ENCODE data around the gene RBM4B. TPM values are rescaled to one million over a fixed set of nuclear protein-coding genes. Genes with fewer than 3 reads are reported as not detected.

The RBM4B gene
- total RNA-seq, 2 donors from 2014 or later = 15.5 to 40.7 TPM

DNA sequence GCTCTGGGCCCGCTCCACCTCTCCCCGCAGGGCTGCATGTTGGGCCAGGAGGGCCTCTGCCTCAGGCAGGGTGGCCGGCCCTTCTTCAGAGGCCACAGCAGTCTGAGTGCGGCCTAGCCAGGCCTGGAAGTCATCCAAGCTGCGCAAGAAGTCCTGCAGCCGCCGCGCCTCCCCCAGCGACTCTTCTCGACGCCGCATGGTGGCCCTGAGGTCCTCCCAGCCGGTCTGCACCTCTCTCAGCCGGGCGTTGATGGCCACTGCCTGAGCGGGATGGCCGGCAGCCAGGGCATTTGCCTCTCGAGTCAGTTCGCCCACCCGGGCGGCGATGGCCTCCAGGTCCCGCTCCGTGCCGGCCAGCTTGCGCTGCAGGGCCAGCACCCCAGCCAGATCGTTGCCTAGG is 23.1 kb upstream of the RBM4B start:
- Histone ChIP-seq H3K36me3 (no peaks in the 10 kb centered on the region), H3K27ac (no peak overlapping the region), H3K27me3 (replicated peaks; ENCODE audit: insufficient read depth) (no peaks in the 10 kb centered on the region), H3K4me3 (no peak overlapping the region), H3K9me3 (no peaks in the 10 kb centered on the region), H3K4me1 (replicated peaks) (no peaks in the 10 kb centered on the region)
- DNase-seq (ENCODE audit: low spot score) = no peak
- TF ChIP-seq POLR2AphosphoS5 (IDR thresholded peaks at IDR 0.05) (no peak), POLR2A (IDR thresholded peaks at IDR 0.05) (no peak)
- TF ChIP-seq, protein P1, sequence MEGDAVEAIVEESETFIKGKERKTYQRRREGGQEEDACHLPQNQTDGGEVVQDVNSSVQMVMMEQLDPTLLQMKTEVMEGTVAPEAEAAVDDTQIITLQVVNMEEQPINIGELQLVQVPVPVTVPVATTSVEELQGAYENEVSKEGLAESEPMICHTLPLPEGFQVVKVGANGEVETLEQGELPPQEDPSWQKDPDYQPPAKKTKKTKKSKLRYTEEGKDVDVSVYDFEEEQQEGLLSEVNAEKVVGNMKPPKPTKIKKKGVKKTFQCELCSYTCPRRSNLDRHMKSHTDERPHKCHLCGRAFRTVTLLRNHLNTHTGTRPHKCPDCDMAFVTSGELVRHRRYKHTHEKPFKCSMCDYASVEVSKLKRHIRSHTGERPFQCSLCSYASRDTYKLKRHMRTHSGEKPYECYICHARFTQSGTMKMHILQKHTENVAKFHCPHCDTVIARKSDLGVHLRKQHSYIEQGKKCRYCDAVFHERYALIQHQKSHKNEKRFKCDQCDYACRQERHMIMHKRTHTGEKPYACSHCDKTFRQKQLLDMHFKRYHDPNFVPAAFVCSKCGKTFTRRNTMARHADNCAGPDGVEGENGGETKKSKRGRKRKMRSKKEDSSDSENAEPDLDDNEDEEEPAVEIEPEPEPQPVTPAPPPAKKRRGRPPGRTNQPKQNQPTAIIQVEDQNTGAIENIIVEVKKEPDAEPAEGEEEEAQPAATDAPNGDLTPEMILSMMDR (IDR thresholded peaks at IDR 0.05) = no peak
- over 99% methylated on average over 13 of the region's 27 CpGs for WGBS
- intact Hi-C loops (cut with DNase I) = no loop called here

DNA sequence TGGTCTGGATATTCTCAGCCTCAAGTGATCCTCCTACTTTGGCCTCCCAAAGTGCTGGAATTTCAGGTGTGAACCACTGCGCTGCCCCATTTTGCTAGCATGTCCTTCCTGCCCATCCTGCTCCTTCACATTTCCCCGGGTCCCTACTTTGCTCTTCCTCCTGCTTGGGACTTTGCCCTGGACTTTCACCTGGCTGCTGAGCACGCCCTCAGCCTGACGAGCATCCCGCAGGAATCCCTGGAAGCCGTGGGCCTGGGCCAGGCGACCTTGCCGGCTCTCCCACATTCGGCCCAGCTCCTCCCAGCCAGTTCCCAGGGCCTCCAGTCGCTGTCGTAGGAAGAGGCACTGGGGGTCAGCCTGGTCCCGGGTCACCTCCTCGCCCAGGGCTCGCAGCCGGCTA is 22.6 kb upstream of the RBM4B start:
- WGBS = 96% methylated on average over 15 of the region's 15 CpGs
- no peaks in the 10 kb centered on the region for H3K4me1 ChIP-seq (replicated peaks)
- no peaks in the 10 kb centered on the region for H3K9me3 ChIP-seq
- no peak for DNase-seq (ENCODE audit: low spot score)
- H3K4me3 ChIP-seq = no peak overlapping the region
- TF ChIP-seq, protein P1 (IDR thresholded peaks at IDR 0.05) = no peak
- no peak for TF ChIP-seq POLR2AphosphoS5 (IDR thresholded peaks at IDR 0.05)
- H3K27ac ChIP-seq = no peak overlapping the region
- no peaks in the 10 kb centered on the region for H3K27me3 ChIP-seq (replicated peaks; ENCODE audit: insufficient read depth)
- no peaks in the 10 kb centered on the region for H3K36me3 ChIP-seq
- intact Hi-C loops (cut with DNase I) = no loop called here

GRCh38 chr11:66698491-66698890 is 20.8 kb upstream of the RBM4B start:
- Histone ChIP-seq H3K4me1 (replicated peaks) (no peaks in the 10 kb centered on the region), H3K36me3 (peaks cover 0 to under 1% of the 10 kb centered on the region in 2 donors)

DNA sequence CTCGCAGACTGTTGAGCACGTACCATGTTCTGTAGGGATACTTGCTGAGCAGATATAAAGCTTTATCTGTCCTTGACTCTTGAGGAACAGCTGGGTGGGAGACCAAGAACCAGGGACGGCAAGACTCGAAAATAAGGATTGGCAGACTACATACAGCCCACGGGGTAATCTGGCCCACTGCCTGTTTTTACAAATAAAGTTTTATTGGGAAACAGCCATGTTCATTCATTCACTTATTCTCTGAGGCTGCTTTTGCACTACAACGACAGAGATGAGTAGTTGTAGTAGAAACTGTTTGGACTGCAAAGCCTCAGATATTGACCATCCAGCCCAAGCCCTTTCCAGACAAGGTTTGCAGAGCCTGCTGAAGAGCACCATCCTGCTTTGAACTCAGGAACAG is 20.3 kb upstream of the RBM4B start:
- H3K4me3 ChIP-seq = no peak overlapping the region
- peaks cover 0 to 6% of the 10 kb centered on the region in 2 donors for H3K36me3 ChIP-seq
- H3K4me1 ChIP-seq (replicated peaks) = no peaks in the 10 kb centered on the region
- WGBS = 90% methylated on average over 6 of the region's 6 CpGs
- H3K27ac ChIP-seq = no peak overlapping the region
- intact Hi-C loops (cut with DNase I) = loop anchor here (2.0 kb wide), 1 partner anchor 185 kb away; no protein-coding TSS in a partner anchor
- no peak for DNase-seq (ENCODE audit: low spot score)
- TF ChIP-seq POLR2AphosphoS5 (IDR thresholded peaks at IDR 0.05) (no peak), POLR2A (IDR thresholded peaks at IDR 0.05) (no peak)
- TF ChIP-seq, protein P1 (IDR thresholded peaks at IDR 0.05) = no peak
- no peaks in the 10 kb centered on the region for H3K27me3 ChIP-seq (replicated peaks; ENCODE audit: insufficient read depth)
- no peaks in the 10 kb centered on the region for H3K9me3 ChIP-seq

More at GRCh38 chr11:66698491-66698890, 20.8 kb upstream of the RBM4B start:
- no peaks in the 10 kb centered on the region for H3K27me3 ChIP-seq (replicated peaks; ENCODE audit: insufficient read depth)
- TF ChIP-seq, protein P1 (IDR thresholded peaks at IDR 0.05) = no peak
- TF ChIP-seq POLR2AphosphoS5 (IDR thresholded peaks at IDR 0.05) (no peak), POLR2A (IDR thresholded peaks at IDR 0.05) (no peak)
- no peak overlapping the region for H3K4me3 ChIP-seq
- no peak overlapping the region for H3K27ac ChIP-seq
- no peaks in the 10 kb centered on the region for H3K9me3 ChIP-seq
- DNase-seq (ENCODE audit: low spot score) = no peak
- WGBS = 95% methylated on average over 9 of the region's 9 CpGs
- intact Hi-C loops (cut with DNase I) = loop anchor here (2.0 kb wide), 1 partner anchor 184 kb away; no protein-coding TSS in a partner anchor

GRCh38 chr11:66696146-66696545 is 18.5 kb upstream of the RBM4B start:
- Histone ChIP-seq H3K36me3 (peaks cover 3 to 14% of the 10 kb centered on the region in 2 donors), H3K27me3 (replicated peaks; ENCODE audit: insufficient read depth) (no peaks in the 10 kb centered on the region), H3K9me3 (no peaks in the 10 kb centered on the region), H3K4me1 (replicated peaks) (no peaks in the 10 kb centered on the region), H3K27ac (no peak overlapping the region), H3K4me3 (no peak overlapping the region)
- WGBS = 90% methylated on average over 9 of the region's 9 CpGs
- TF ChIP-seq POLR2AphosphoS5 (IDR thresholded peaks at IDR 0.05) (no peak), POLR2A (IDR thresholded peaks at IDR 0.05) (no peak)
- TF ChIP-seq, protein P1 (IDR thresholded peaks at IDR 0.05) = no peak
- intact Hi-C loops (cut with DNase I) = no loop called here
- no peak for DNase-seq (ENCODE audit: low spot score)

Measured in prostate gland (tissue), 2 donors.